Mammary epithelial cell (primary cell): Measurements from ENCODE around the gene STAT5B.

Experiments used
- CTCF ChIP-seq, 2 donors: IDR thresholded peaks in 1 of 2; conservative IDR thresholded peaks in 1 of 2; 2 replicates each; pipeline ENCODE4 v1.5.1; 2011 to 2012; ENCODE audit warnings: inconsistent platforms in 2 of 2, low read length in 2 of 2, mild to moderate bottlenecking in 2 of 2, control low read depth in 1 of 2, low read depth in 1 of 2; ENCODE audit not compliant: insufficient read depth in 1 of 2; ENCODE audit errors: extremely low read depth in 1 of 2
- EZH2 ChIP-seq: IDR thresholded peaks from 2 replicates; pipeline ENCODE4 v1.6.1; 2012; ENCODE audit warnings: low read length, inconsistent platforms, borderline replicate concordance

GRCh38 chr17:42233994-42234393 is 42.2 kb downstream of the STAT5B start:
- TF ChIP-seq CTCF (conservative IDR thresholded peaks at IDR 0.05 in 1 of 2, IDR thresholded peaks at IDR 0.05 in 1 of 2; ENCODE audit: extremely low read depth in 1 of 2, insufficient read depth in 1 of 2, low read depth in 1 of 2, low read length in 2 of 2) = no peak
- TF ChIP-seq EZH2 = no peak
